Testis (tissue), 2 donors: Measurements from ENCODE around the gene GRIN2D.

Experiments
- CTCF ChIP-seq, 3 experiments: fragments of 450-650 bp in 2 of 3; fragments of 200-600 bp in 1 of 3; sonication (generic) in 1 of 3; IDR thresholded peaks; one replicate each; pipeline ENCODE4 v1.5.1; 2016 to 2019; ENCODE audit warnings: antibody characterized with exemption in 3 of 3, mild to moderate bottlenecking in 2 of 3, moderate library complexity in 1 of 3
- POLR2A ChIP-seq: fragments of 450-650 bp; IDR thresholded peaks from one replicate; pipeline ENCODE4 v1.6.1; 2017; ENCODE audit warnings: antibody characterized with exemption, mild to moderate bottlenecking, moderate library complexity

- TF ChIP-seq CTCF (IDR thresholded peaks at IDR 0.05) (no peak), POLR2A (no peak)
Measured at GRCh38 chr19:48415395-48415794, 21.9 kb downstream of the GRIN2D start.
